ENCODE results near the gene ANXA5. TPM values are rescaled to one million over a fixed set of nuclear protein-coding genes. Genes with fewer than 3 reads are reported as not detected.

Gene ANXA5
- polyA plus RNA-seq, 1 experiment = 591 TPM

DNA sequence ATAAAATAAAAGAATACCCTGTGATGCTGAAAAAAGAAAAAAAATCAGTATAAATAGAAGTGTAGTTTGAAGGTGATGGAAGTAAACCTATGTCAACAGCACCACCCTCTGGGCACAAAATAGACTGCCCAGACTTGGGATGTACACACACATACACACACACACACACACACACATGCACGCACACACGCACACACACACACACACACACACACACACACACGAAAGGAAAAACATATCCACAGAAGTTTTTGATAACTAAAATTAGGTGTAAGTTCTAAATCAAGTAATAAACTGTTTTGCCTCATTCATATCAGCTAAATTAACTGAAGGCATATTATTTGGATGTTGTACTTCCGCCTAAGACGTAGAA, 40.5 kb downstream of the ANXA5 start:
- CTCF ChIA-PET = interaction anchor here (0.6 to 5.7 kb wide), 17 partner anchors 8 to 539 kb away, joined by 3 to 38 read pairs (median 3); no protein-coding TSS in a partner anchor
- no peaks in the 10 kb centered on the region for H3K27me3 ChIP-seq (ENCODE audit: control insufficient read depth, insufficient read depth, low read length)
- TF ChIP-seq, protein P1, sequence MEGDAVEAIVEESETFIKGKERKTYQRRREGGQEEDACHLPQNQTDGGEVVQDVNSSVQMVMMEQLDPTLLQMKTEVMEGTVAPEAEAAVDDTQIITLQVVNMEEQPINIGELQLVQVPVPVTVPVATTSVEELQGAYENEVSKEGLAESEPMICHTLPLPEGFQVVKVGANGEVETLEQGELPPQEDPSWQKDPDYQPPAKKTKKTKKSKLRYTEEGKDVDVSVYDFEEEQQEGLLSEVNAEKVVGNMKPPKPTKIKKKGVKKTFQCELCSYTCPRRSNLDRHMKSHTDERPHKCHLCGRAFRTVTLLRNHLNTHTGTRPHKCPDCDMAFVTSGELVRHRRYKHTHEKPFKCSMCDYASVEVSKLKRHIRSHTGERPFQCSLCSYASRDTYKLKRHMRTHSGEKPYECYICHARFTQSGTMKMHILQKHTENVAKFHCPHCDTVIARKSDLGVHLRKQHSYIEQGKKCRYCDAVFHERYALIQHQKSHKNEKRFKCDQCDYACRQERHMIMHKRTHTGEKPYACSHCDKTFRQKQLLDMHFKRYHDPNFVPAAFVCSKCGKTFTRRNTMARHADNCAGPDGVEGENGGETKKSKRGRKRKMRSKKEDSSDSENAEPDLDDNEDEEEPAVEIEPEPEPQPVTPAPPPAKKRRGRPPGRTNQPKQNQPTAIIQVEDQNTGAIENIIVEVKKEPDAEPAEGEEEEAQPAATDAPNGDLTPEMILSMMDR (IDR thresholded peaks at IDR 0.05; ENCODE audit: insufficient read depth, low read depth, low read length) = peak; percentile 56
- no peaks in the 10 kb centered on the region for H3K36me3 ChIP-seq (ENCODE audit: control insufficient read depth, insufficient read depth, low read length)
- POLR2A ChIA-PET = no interaction called here
- no peak for DNase-seq (ENCODE audit: low read depth)
- H3K4me3 ChIP-seq (ENCODE audit: low read depth, low read length) = no peak overlapping the region

DNA sequence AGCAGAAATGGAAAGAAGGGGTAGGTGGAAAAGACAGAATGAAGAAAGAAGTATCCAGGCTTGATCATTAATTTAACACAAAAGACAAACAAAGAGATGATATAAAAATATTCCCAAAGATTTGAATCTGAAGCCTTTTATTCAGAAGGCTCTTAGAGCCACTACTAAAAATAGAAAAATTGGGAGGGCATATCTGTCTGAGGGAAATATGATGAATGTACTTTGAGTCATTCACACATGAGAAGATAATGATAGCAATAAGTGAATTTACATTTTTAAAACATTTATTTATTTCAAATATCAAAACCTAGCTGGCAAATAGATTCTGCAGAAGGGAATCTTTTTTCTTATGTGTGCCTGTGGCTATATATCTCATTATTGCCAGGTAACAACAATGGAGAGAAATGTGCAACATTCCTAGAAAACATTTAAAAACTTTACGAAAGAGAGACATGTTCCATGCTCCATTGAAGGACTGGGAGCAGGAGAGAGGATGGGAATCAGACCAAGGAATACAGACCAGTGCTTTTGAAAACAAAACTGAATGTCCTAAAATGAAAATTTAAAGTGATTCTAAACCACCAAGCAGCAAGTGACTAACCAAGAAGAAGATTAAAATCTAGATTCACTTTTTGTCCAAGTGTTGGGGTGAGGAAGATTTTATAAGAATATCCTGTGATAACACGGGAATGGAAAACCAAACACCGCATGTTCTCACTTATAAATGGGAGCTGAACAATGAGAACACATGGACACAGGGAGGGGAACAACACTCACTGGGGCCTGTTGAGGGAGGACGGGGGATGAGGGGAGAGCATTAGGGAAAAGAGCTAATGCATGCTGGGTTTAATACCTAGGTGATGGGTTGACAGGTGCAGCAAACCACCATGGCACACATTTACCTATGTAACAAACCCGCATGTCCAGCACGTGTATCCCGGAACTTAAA, 41.2 kb downstream of the ANXA5 start:
- H3K4me3 ChIP-seq (ENCODE audit: low read depth, low read length) = no peak overlapping the region
- TF ChIP-seq, protein P1 (IDR thresholded peaks at IDR 0.05; ENCODE audit: insufficient read depth, low read depth, low read length) = no peak
- H3K36me3 ChIP-seq (ENCODE audit: control insufficient read depth, insufficient read depth, low read length) = no peaks in the 10 kb centered on the region
- DNase-seq (ENCODE audit: low read depth) = no peak
- H3K27me3 ChIP-seq (ENCODE audit: control insufficient read depth, insufficient read depth, low read length) = no peaks in the 10 kb centered on the region
- ChIA-PET POLR2A (no interaction called here), CTCF (interaction anchor here (0.6 to 5.7 kb wide), 13 partner anchors 9 to 539 kb away, joined by 3 to 38 read pairs (median 3); no protein-coding TSS in a partner anchor)

DNA sequence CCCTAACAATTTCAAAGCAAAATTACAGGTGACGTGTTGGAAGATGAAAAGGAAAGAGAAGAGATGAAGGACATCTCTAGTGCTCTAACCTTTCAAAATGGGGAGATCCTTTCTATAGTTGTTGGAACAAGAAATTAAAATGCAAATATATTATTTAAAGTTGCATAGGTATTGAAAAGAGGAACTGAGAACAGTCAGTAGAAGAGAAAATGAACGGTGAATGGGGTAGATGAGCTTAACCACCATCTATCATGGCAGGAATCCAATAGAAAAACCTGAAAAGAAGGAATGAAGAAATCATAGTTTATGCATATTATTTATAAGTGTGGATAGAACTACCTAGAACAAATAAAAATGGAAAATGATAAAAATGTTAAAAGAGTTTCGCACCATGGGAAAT, 42.0 kb downstream of the ANXA5 start:
- CTCF ChIA-PET = interaction anchor here (0.6 to 5.7 kb wide), 3 partner anchors 115 to 284 kb away, joined by 3 to 38 read pairs (median 4); no protein-coding TSS in a partner anchor
- TF ChIP-seq, protein P1 (IDR thresholded peaks at IDR 0.05; ENCODE audit: insufficient read depth, low read depth, low read length) = no peak
- Histone ChIP-seq H3K27me3 (ENCODE audit: control insufficient read depth, insufficient read depth, low read length) (no peaks in the 10 kb centered on the region), H3K4me3 (ENCODE audit: low read depth, low read length) (no peak overlapping the region), H3K36me3 (ENCODE audit: control insufficient read depth, insufficient read depth, low read length) (no peaks in the 10 kb centered on the region)
- no peak for DNase-seq (ENCODE audit: low read depth)
- POLR2A ChIA-PET = no interaction called here

DNA sequence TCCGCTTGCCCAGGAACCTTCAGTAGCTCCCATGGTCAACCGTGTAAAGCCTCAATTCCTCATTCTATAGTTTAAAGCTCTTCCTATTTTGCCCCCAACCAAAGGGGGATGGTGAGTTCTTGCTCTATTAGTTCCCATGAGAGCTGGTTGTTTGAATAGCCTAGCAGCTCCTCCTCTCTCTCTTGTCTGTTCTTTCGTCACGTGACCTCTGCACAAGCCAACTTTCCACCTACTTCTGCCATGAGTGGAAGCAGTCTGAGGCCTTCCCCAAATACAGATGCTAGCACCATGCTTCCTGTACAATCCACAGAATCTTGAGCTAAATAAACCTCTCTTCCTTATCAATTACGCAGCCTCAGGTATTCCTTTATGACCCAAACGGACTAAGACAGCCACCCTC, 42.8 kb downstream of the ANXA5 start:
- Histone ChIP-seq H3K27me3 (ENCODE audit: control insufficient read depth, insufficient read depth, low read length) (no peaks in the 10 kb centered on the region), H3K36me3 (ENCODE audit: control insufficient read depth, insufficient read depth, low read length) (no peaks in the 10 kb centered on the region), H3K4me3 (ENCODE audit: low read depth, low read length) (no peak overlapping the region)
- TF ChIP-seq, protein P1 (IDR thresholded peaks at IDR 0.05; ENCODE audit: insufficient read depth, low read depth, low read length) = no peak
- POLR2A ChIA-PET = no interaction called here
- CTCF ChIA-PET = interaction anchor here (1.2 to 5.7 kb wide), 2 partner anchors 11 to 168 kb away, joined by 3 to 38 read pairs; no protein-coding TSS in a partner anchor
- DNase-seq (ENCODE audit: low read depth) = no peak

DNA sequence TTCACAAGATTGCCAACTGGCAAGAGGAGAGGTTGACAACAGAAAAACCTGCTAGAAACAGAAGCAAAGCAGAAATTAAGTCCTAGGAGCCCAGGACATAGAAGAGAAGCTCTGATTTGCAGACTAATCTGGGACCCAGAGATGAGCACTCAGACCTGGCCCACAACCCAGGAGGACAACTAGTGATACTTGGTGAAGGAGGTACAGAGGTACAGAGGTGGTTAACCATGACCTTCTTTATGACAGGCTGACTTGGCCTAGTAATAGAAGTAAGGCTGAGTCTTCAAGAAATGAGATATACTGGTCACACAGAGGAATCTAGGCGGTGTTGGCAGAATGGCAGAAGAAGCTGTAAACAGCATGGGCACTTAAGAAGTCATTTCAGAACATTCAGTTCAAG, 43.6 kb downstream of the ANXA5 start:
- no peak for DNase-seq (ENCODE audit: low read depth)
- TF ChIP-seq, protein P1 (IDR thresholded peaks at IDR 0.05; ENCODE audit: insufficient read depth, low read depth, low read length) = no peak
- Histone ChIP-seq H3K27me3 (ENCODE audit: control insufficient read depth, insufficient read depth, low read length) (no peaks in the 10 kb centered on the region), H3K4me3 (ENCODE audit: low read depth, low read length) (no peak overlapping the region), H3K36me3 (ENCODE audit: control insufficient read depth, insufficient read depth, low read length) (no peaks in the 10 kb centered on the region)
- ChIA-PET CTCF (interaction anchor here (0.8 to 5.7 kb wide), 3 partner anchors 11 to 282 kb away, joined by 3 to 38 read pairs (median 4); no protein-coding TSS in a partner anchor), POLR2A (interaction anchor here (0.7 kb wide), 1 partner anchor 43 kb away, joined by 3 read pairs; no protein-coding TSS in a partner anchor)

All from BJ (cell line).